ENCODE measurements around the gene GPATCH4. TPM values are rescaled to one million over a fixed set of nuclear protein-coding genes. Genes with fewer than 3 reads are reported as not detected.
A peak's percentile ranks its signal among the peaks of the same experiment; 100 is the strongest.
"Not testable (repeated sequence)": the region's sequence is repeated elsewhere in the genome, so short reads cannot be mapped to it uniquely, and the experiment has no call there.

Gene GPATCH4
- total and polyA plus RNA-seq, 2 donors (not counting 1 experiment from before 2014, with no cell fraction given): 11.3 to 38.3 TPM

DNA sequence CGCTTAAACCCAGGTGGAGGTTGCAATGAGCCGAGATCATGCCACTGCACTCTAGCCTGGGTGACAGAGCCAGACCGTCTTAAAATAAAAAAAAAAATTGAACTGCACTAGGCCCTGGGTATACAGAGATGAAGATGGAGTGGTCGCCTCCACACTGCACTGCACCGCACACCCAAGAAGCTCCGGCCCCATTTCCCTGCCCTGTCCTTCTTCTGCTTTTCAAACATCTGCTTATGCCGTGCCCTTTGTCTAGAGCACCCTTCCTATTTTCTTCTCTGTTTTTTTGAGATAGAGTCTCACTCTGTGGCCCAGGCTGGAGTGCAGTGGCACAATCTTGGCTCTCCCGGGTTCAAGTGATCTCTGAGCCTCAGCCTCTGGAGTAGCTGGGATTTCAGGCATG, 46.3 kb downstream of the GPATCH4 start:
- peak overlapping the region; percentile 32 for H3K27ac Mint-ChIP-seq
- H3K79me2 ChIP-seq (ENCODE audit: control insufficient read depth, insufficient read depth, low read length): no peaks in the 10 kb centered on the region
- ChIA-PET POLR2A (no interaction called here), CTCF (interaction anchor here (0.6 to 1.5 kb wide), 7 partner anchors 12 to 171 kb away, joined by 3 to 6 read pairs (median 3); no protein-coding TSS in a partner anchor)
- no peak overlapping the region for H2AFZ ChIP-seq (ENCODE audit: insufficient read depth, low read depth, low read length, poor library complexity, severe bottlenecking)
- H3K27me3 Mint-ChIP-seq: no peaks in the 10 kb centered on the region
- no peak for TF ChIP-seq EZH2 (IDR thresholded peaks at IDR 0.05; ENCODE audit: borderline replicate concordance, insufficient read depth, low read depth, low read length, poor library complexity, severe bottlenecking)
- intact Hi-C loops (cut with micrococcal nuclease): no loop called here
- peaks cover 46% of the 10 kb centered on the region for H3K4me1 Mint-ChIP-seq
- H3K36me3 ChIP-seq (replicated peaks in 1 of 2; ENCODE audit: control extremely low read depth in 1 of 2, control insufficient read depth in 1 of 2, extremely low read depth in 1 of 2, insufficient read depth in 2 of 2, low read length in 1 of 2): no peaks in the 10 kb centered on the region
- H3K27ac ChIP-seq (ENCODE audit: low read length in 2 of 2): no peak overlapping the region
- H3K4me2 ChIP-seq (replicated peaks; ENCODE audit: low read depth, low read length, poor library complexity, severe bottlenecking): no peak overlapping the region
- no peaks in the 10 kb centered on the region for H3K9me3 Mint-ChIP-seq (ENCODE audit: insufficient read depth)
- H4K20me1 ChIP-seq (ENCODE audit: control insufficient read depth, insufficient read depth, low read length, poor library complexity, severe bottlenecking): no peaks in the 10 kb centered on the region
- no peak overlapping the region for H3K4me3 Mint-ChIP-seq
- peaks cover 0 to 2% (median 0%) of the 10 kb centered on the region in 3 donors for H3K9me3 ChIP-seq (ENCODE audit: control extremely low read depth in 1 of 3, control insufficient read depth in 2 of 3, insufficient read depth in 1 of 3, low read length in 2 of 3)
- DNase-seq (no peak), ATAC-seq (ENCODE audit: low read depth) (no peak)
- no peak overlapping the region for H3K4me3 ChIP-seq (ENCODE audit: control extremely low read depth in 1 of 5, extremely low read depth in 1 of 5, insufficient read depth in 1 of 5, low read depth in 2 of 5, low read length in 4 of 5)
- H3K27me3 ChIP-seq (replicated peaks in 1 of 4; ENCODE audit: control extremely low read depth in 1 of 4, control insufficient read depth in 3 of 4, insufficient read depth in 4 of 4, low read length in 3 of 4): no peaks in the 10 kb centered on the region
- 75% methylated on average over 7 of the region's 8 CpGs for whole genome bisulfite sequencing (ENCODE audit: insufficient coverage)
- no peak overlapping the region for H3K9ac ChIP-seq (ENCODE audit: low read length)
- peaks cover 45 to 49% of the 10 kb centered on the region in 2 donors for H3K4me1 ChIP-seq (ENCODE audit: control insufficient read depth in 2 of 2, insufficient read depth in 2 of 2, low read length in 2 of 2)

- Histone ChIP-seq H3K79me2 (ENCODE audit: control insufficient read depth, insufficient read depth, low read length) (no peaks in the 10 kb centered on the region), H3K9me3 (ENCODE audit: control extremely low read depth in 1 of 3, control insufficient read depth in 2 of 3, insufficient read depth in 1 of 3, low read length in 2 of 3) (peaks cover 0 to 2% (median 0%) of the 10 kb centered on the region in 3 donors), H3K4me3 (ENCODE audit: control extremely low read depth in 1 of 5, extremely low read depth in 1 of 5, insufficient read depth in 1 of 5, low read depth in 2 of 5, low read length in 4 of 5) (no peak overlapping the region), H3K27ac (ENCODE audit: low read length in 2 of 2) (no peak overlapping the region), H3K9ac (ENCODE audit: low read length) (no peak overlapping the region), H3K27me3 (replicated peaks in 1 of 4; ENCODE audit: control extremely low read depth in 1 of 4, control insufficient read depth in 3 of 4, insufficient read depth in 4 of 4, low read length in 3 of 4) (no peaks in the 10 kb centered on the region), H3K36me3 (replicated peaks in 1 of 2; ENCODE audit: control extremely low read depth in 1 of 2, control insufficient read depth in 1 of 2, extremely low read depth in 1 of 2, insufficient read depth in 2 of 2, low read length in 1 of 2) (no peaks in the 10 kb centered on the region), H3K4me2 (replicated peaks; ENCODE audit: low read depth, low read length, poor library complexity, severe bottlenecking) (peak overlapping the region; percentile 59), H2AFZ (ENCODE audit: insufficient read depth, low read depth, low read length, poor library complexity, severe bottlenecking) (no peak overlapping the region), H3K4me1 (ENCODE audit: control insufficient read depth in 2 of 2, insufficient read depth in 2 of 2, low read length in 2 of 2) (peaks cover 45 to 49% of the 10 kb centered on the region in 2 donors), H4K20me1 (ENCODE audit: control insufficient read depth, insufficient read depth, low read length, poor library complexity, severe bottlenecking) (no peaks in the 10 kb centered on the region)
- ChIA-PET POLR2A (interaction anchor here (0.7 kb wide), 1 partner anchor 49 kb away, joined by 3 read pairs; no protein-coding TSS in a partner anchor), CTCF (interaction anchor here (1.2 to 1.5 kb wide), 3 partner anchors 23 to 73 kb away, joined by 3 to 6 read pairs (median 4); no protein-coding TSS in a partner anchor)
- TF ChIP-seq, protein P1, sequence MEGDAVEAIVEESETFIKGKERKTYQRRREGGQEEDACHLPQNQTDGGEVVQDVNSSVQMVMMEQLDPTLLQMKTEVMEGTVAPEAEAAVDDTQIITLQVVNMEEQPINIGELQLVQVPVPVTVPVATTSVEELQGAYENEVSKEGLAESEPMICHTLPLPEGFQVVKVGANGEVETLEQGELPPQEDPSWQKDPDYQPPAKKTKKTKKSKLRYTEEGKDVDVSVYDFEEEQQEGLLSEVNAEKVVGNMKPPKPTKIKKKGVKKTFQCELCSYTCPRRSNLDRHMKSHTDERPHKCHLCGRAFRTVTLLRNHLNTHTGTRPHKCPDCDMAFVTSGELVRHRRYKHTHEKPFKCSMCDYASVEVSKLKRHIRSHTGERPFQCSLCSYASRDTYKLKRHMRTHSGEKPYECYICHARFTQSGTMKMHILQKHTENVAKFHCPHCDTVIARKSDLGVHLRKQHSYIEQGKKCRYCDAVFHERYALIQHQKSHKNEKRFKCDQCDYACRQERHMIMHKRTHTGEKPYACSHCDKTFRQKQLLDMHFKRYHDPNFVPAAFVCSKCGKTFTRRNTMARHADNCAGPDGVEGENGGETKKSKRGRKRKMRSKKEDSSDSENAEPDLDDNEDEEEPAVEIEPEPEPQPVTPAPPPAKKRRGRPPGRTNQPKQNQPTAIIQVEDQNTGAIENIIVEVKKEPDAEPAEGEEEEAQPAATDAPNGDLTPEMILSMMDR (IDR thresholded peaks at IDR 0.05): no peak
- no peak for TF ChIP-seq EZH2 (IDR thresholded peaks at IDR 0.05; ENCODE audit: borderline replicate concordance, insufficient read depth, low read depth, low read length, poor library complexity, severe bottlenecking)
- DNase-seq (no peak), ATAC-seq (ENCODE audit: low read depth) (no peak)
- Mint-ChIP-seq H3K27ac (peak overlapping the region; percentile 3), H3K4me3 (no peak overlapping the region), H3K4me1 (peaks cover 49% of the 10 kb centered on the region), H3K27me3 (no peaks in the 10 kb centered on the region), H3K9me3 (ENCODE audit: insufficient read depth) (no peaks in the 10 kb centered on the region)
- intact Hi-C loops (cut with micrococcal nuclease): no loop called here
- WGBS (ENCODE audit: insufficient coverage): 100% methylated on average over 2 of the region's 6 CpGs
Measured at GRCh38 chr1:156553860-156554485, 47.3 kb downstream of the GPATCH4 start.

GRCh38 chr1:156552937-156553336, 48.3 kb downstream of the GPATCH4 start:
- H3K27me3 Mint-ChIP-seq; H4K20me1 ChIP-seq (ENCODE audit: control insufficient read depth, insufficient read depth, low read length, poor library complexity, severe bottlenecking); H3K9me3 Mint-ChIP-seq (ENCODE audit: insufficient read depth); intact Hi-C loops (cut with micrococcal nuclease); H3K27me3 ChIP-seq (replicated peaks in 1 of 4; ENCODE audit: control extremely low read depth in 1 of 4, control insufficient read depth in 3 of 4, insufficient read depth in 4 of 4, low read length in 3 of 4); H3K79me2 ChIP-seq (ENCODE audit: control insufficient read depth, insufficient read depth, low read length); H3K4me3 ChIP-seq (ENCODE audit: control extremely low read depth in 1 of 5, extremely low read depth in 1 of 5, insufficient read depth in 1 of 5, low read depth in 2 of 5, low read length in 4 of 5); H3K9me3 ChIP-seq (ENCODE audit: control extremely low read depth in 1 of 3, control insufficient read depth in 2 of 3, insufficient read depth in 1 of 3, low read length in 2 of 3); H3K36me3 ChIP-seq (replicated peaks in 1 of 2; ENCODE audit: control extremely low read depth in 1 of 2, control insufficient read depth in 1 of 2, extremely low read depth in 1 of 2, insufficient read depth in 2 of 2, low read length in 1 of 2): not testable (repeated sequence)
- POLR2A ChIA-PET: interaction anchor here (0.7 kb wide), 1 partner anchor 48 kb away, joined by 3 read pairs; no protein-coding TSS in a partner anchor
- Histone ChIP-seq H3K27ac (ENCODE audit: low read length in 2 of 2) (peak overlapping the region in 1 of 2 donors; percentile 58), H3K4me1 (ENCODE audit: control insufficient read depth in 2 of 2, insufficient read depth in 2 of 2, low read length in 2 of 2) (peaks cover 45 to 49% of the 10 kb centered on the region in 2 donors), H3K4me2 (replicated peaks; ENCODE audit: low read depth, low read length, poor library complexity, severe bottlenecking) (peak overlapping the region; percentile 59), H2AFZ (ENCODE audit: insufficient read depth, low read depth, low read length, poor library complexity, severe bottlenecking) (peak overlapping the region; percentile 65), H3K9ac (ENCODE audit: low read length) (peak overlapping the region; percentile 17)
- Mint-ChIP-seq H3K27ac (peak overlapping the region; percentile 67), H3K4me1 (peaks cover 49% of the 10 kb centered on the region), H3K4me3 (peak overlapping the region; percentile 69)
- ATAC-seq (ENCODE audit: low read depth): peak; percentile 69
- peak; percentile 54 for DNase-seq
- 3% methylated on average over 4 of the region's 4 CpGs for WGBS (ENCODE audit: insufficient coverage)
- CTCF ChIA-PET: interaction anchor here (1.2 to 1.6 kb wide), 2 partner anchors 24 to 72 kb away, joined by 3 to 7 read pairs; no protein-coding TSS in a partner anchor
